ENCODE data around the gene SLC27A2. TPM values are rescaled to one million over a fixed set of nuclear protein-coding genes. Genes with fewer than 3 reads are reported as not detected.

SLC27A2 gene
- polyA plus RNA-seq, 1 experiment = 0.11 TPM

- Histone ChIP-seq H3K27ac (ENCODE audit: low read depth, low read length) (no peak overlapping the region), H3K4me3 (ENCODE audit: low read depth, low read length) (no peak overlapping the region), H3K27me3 (ENCODE audit: control insufficient read depth, insufficient read depth, low read length) (no peaks in the 10 kb centered on the region), H3K9me3 (ENCODE audit: control insufficient read depth, insufficient read depth, low read length) (no peaks in the 10 kb centered on the region)
- no peak for TF ChIP-seq CTCF (IDR thresholded peaks at IDR 0.05; ENCODE audit: low read depth, low read length)
- POLR2A ChIA-PET = interaction anchor here (0.5 kb wide), 1 partner anchor 661 kb away, joined by 4 read pairs; no protein-coding TSS in a partner anchor
- CTCF ChIA-PET = interaction anchor here (0.6 to 0.9 kb wide), 2 partner anchors 36 to 470 kb away, joined by 3 read pairs; no protein-coding TSS in a partner anchor
- no peak for DNase-seq (ENCODE audit: low read depth, low spot score)
Measured at GRCh38 chr15:50278496-50278895, 96.5 kb downstream of the SLC27A2 start.

GRCh38 chr15:50280271-50280670 is 98.3 kb downstream of the SLC27A2 start:
- POLR2A ChIA-PET = no interaction called here
- TF ChIP-seq CTCF (IDR thresholded peaks at IDR 0.05; ENCODE audit: low read depth, low read length) = no peak
- Histone ChIP-seq H3K4me3 (ENCODE audit: low read depth, low read length) (no peak overlapping the region), H3K9me3 (ENCODE audit: control insufficient read depth, insufficient read depth, low read length) (no peaks in the 10 kb centered on the region), H3K27me3 (ENCODE audit: control insufficient read depth, insufficient read depth, low read length) (no peaks in the 10 kb centered on the region), H3K27ac (ENCODE audit: low read depth, low read length) (no peak overlapping the region)
- DNase-seq (ENCODE audit: low read depth, low spot score) = no peak
- CTCF ChIA-PET = no interaction called here

GRCh38 chr15:50281427-50281826 is 99.4 kb downstream of the SLC27A2 start:
- H3K9me3 ChIP-seq (ENCODE audit: control insufficient read depth, insufficient read depth, low read length) = no peaks in the 10 kb centered on the region
- no peak overlapping the region for H3K4me3 ChIP-seq (ENCODE audit: low read depth, low read length)
- H3K27me3 ChIP-seq (ENCODE audit: control insufficient read depth, insufficient read depth, low read length) = no peaks in the 10 kb centered on the region
- TF ChIP-seq CTCF (IDR thresholded peaks at IDR 0.05; ENCODE audit: low read depth, low read length) = no peak
- ChIA-PET CTCF (no interaction called here), POLR2A (no interaction called here)
- no peak for DNase-seq (ENCODE audit: low read depth, low spot score)
- no peak overlapping the region for H3K27ac ChIP-seq (ENCODE audit: low read depth, low read length)

Small RNAs within 50 kb of the gene (small RNA-seq; reads per million reads assigned to genes)
- not detected for gene RF00019 (ENCODE audit: insufficient read length, low read depth)

Other genes starting within 250 kb of the SLC27A2 start
- 0.67 and 1.0 TPM in 2 replicates for gene ATP8B4, start 63.0 kb upstream of the SLC27A2 start, polyA plus RNA-seq (2011; rRNA removed)
- not detected in 2 replicates for gene HDC, start 83.5 kb downstream of the SLC27A2 start, polyA plus RNA-seq (2011; rRNA removed)
- 24.8 and 29.9 TPM in 2 replicates for gene GABPB1, start 173.0 kb downstream of the SLC27A2 start, polyA plus RNA-seq (2011; rRNA removed)
- gene USP8, start 242.2 kb downstream of the SLC27A2 start, polyA plus RNA-seq (2011; rRNA removed) = 46.8 and 65.0 TPM in 2 replicates

Measured in AG04450 (cell line).